ENCODE measurements around the gene SRGAP1. TPM values are rescaled to one million over a fixed set of nuclear protein-coding genes. Genes with fewer than 3 reads are reported as not detected.
"Not testable (repeated sequence)": the region's sequence is repeated elsewhere in the genome, so short reads cannot be mapped to it uniquely, and the experiment has no call there.

SRGAP1 gene
- total RNA-seq, 2 experiments from 2014 or later: 0.03 to 0.08 TPM

GRCh38 chr12:64137117-64137516 lies 292.6 kb downstream of the SRGAP1 start:
- DNase-seq (no peak), ATAC-seq (ENCODE audit: low read depth) (no peak)
- Mint-ChIP-seq H3K4me3 (no peak overlapping the region), H3K9me3 (peaks cover 5% of the 10 kb centered on the region), H3K27ac (no peak overlapping the region), H3K4me1 (no peaks in the 10 kb centered on the region), H3K27me3 (no peaks in the 10 kb centered on the region), H3K36me3 (no peaks in the 10 kb centered on the region)
- POLR2A ChIA-PET: no interaction called here

- no peak for ATAC-seq (ENCODE audit: low read depth)
These were observed 294.5 kb downstream of the SRGAP1 start for GRCh38 chr12:64139021-64139420.

GRCh38 chr12:64142382-64142781 lies 297.9 kb downstream of the SRGAP1 start:
- Mint-ChIP-seq H3K4me1 (peaks cover 1% of the 10 kb centered on the region), H3K27me3 (no peaks in the 10 kb centered on the region), H3K9me3 (no peaks in the 10 kb centered on the region), H3K4me3 (no peak overlapping the region), H3K27ac (no peak overlapping the region), H3K36me3 (no peaks in the 10 kb centered on the region)
- POLR2A ChIA-PET: no interaction called here
- no peak for DNase-seq
- no peak for ATAC-seq (ENCODE audit: low read depth)

More at GRCh38 chr12:64139021-64139420, 294.5 kb downstream of the SRGAP1 start:
- Mint-ChIP-seq H3K9me3 (no peaks in the 10 kb centered on the region), H3K36me3 (no peaks in the 10 kb centered on the region), H3K27me3 (no peaks in the 10 kb centered on the region), H3K4me3 (no peak overlapping the region), H3K4me1 (no peaks in the 10 kb centered on the region), H3K27ac (no peak overlapping the region)
- no peak for DNase-seq
- POLR2A ChIA-PET: no interaction called here

- no peak for DNase-seq
- Mint-ChIP-seq H3K9me3 (no peaks in the 10 kb centered on the region), H3K27me3 (no peaks in the 10 kb centered on the region), H3K36me3 (no peaks in the 10 kb centered on the region), H3K4me3 (no peak overlapping the region), H3K27ac (no peak overlapping the region), H3K4me1 (peaks cover 3% of the 10 kb centered on the region)
- ATAC-seq (ENCODE audit: low read depth): no peak
- POLR2A ChIA-PET: no interaction called here
These were observed 298.3 kb downstream of the SRGAP1 start for GRCh38 chr12:64142784-64143183.

- Mint-ChIP-seq H3K4me1 (peaks cover 4% of the 10 kb centered on the region), H3K4me3 (no peak overlapping the region), H3K27ac (no peak overlapping the region), H3K9me3 (no peaks in the 10 kb centered on the region), H3K36me3 (no peaks in the 10 kb centered on the region), H3K27me3 (no peaks in the 10 kb centered on the region)
- DNase-seq: no peak
- POLR2A ChIA-PET: no interaction called here
- no peak for ATAC-seq (ENCODE audit: low read depth)
These were observed 300.7 kb downstream of the SRGAP1 start for GRCh38 chr12:64145226-64145625.

GRCh38 chr12:64147011-64147631 lies 302.6 kb downstream of the SRGAP1 start:
- H3K9me3 Mint-ChIP-seq: no peaks in the 10 kb centered on the region
- peaks cover 4% of the 10 kb centered on the region for H3K4me1 Mint-ChIP-seq
- peak overlapping the region; percentile 71 for H3K4me3 Mint-ChIP-seq
- H3K36me3 Mint-ChIP-seq: no peaks in the 10 kb centered on the region
- peak overlapping the region; percentile 67 for H3K27ac Mint-ChIP-seq
- DNase-seq (no peak), ATAC-seq (ENCODE audit: low read depth) (no peak)
- H3K27me3 Mint-ChIP-seq: no peaks in the 10 kb centered on the region
- POLR2A ChIA-PET: no interaction called here

GRCh38 chr12:64147875-64148274 lies 303.4 kb downstream of the SRGAP1 start:
- Mint-ChIP-seq H3K27ac (no peak overlapping the region), H3K4me1 (peaks cover 4% of the 10 kb centered on the region), H3K9me3 (no peaks in the 10 kb centered on the region), H3K27me3 (no peaks in the 10 kb centered on the region), H3K4me3 (peak overlapping the region; percentile 20), H3K36me3 (no peaks in the 10 kb centered on the region)
- ATAC-seq (ENCODE audit: low read depth): no peak
- POLR2A ChIA-PET: no interaction called here
- DNase-seq: no peak

GRCh38 chr12:64154677-64155076 lies 310.2 kb downstream of the SRGAP1 start:
- DNase-seq (no peak), ATAC-seq (ENCODE audit: low read depth) (no peak)
- H3K4me1 Mint-ChIP-seq: no peaks in the 10 kb centered on the region
- POLR2A ChIA-PET: no interaction called here
- no peak overlapping the region for H3K4me3 Mint-ChIP-seq
- H3K27ac Mint-ChIP-seq: no peak overlapping the region
- peaks cover 1% of the 10 kb centered on the region for H3K9me3 Mint-ChIP-seq
- peaks cover 2% of the 10 kb centered on the region for H3K36me3 Mint-ChIP-seq
- no peaks in the 10 kb centered on the region for H3K27me3 Mint-ChIP-seq

- peaks cover 2% of the 10 kb centered on the region for H3K36me3 Mint-ChIP-seq
These were observed 312.6 kb downstream of the SRGAP1 start for GRCh38 chr12:64157110-64157509.

GRCh38 chr12:64160021-64160710 lies 315.7 kb downstream of the SRGAP1 start:
- no peak for ATAC-seq (ENCODE audit: low read depth)
- H3K27ac Mint-ChIP-seq: no peak overlapping the region
- POLR2A ChIA-PET: no interaction called here
- no peaks in the 10 kb centered on the region for H3K4me1 Mint-ChIP-seq
- H3K9me3 Mint-ChIP-seq: peaks cover 3% of the 10 kb centered on the region
- H3K4me3 Mint-ChIP-seq: no peak overlapping the region
- H3K36me3 Mint-ChIP-seq: peaks cover 1% of the 10 kb centered on the region
- H3K27me3 Mint-ChIP-seq: no peaks in the 10 kb centered on the region
- DNase-seq: no peak

More at GRCh38 chr12:64157110-64157509, 312.6 kb downstream of the SRGAP1 start:
- no peak for ATAC-seq (ENCODE audit: low read depth)
- no peak for DNase-seq
- Mint-ChIP-seq H3K4me1 (no peaks in the 10 kb centered on the region), H3K27me3 (no peaks in the 10 kb centered on the region), H3K9me3 (peaks cover 1% of the 10 kb centered on the region), H3K27ac (no peak overlapping the region), H3K4me3 (no peak overlapping the region)
- POLR2A ChIA-PET: no interaction called here

GRCh38 chr12:64160711-64161060 lies 316.2 kb downstream of the SRGAP1 start:
- DNase-seq (no peak), ATAC-seq (ENCODE audit: low read depth) (no peak)
- Mint-ChIP-seq H3K9me3 (peaks cover 6% of the 10 kb centered on the region), H3K4me3 (no peak overlapping the region), H3K36me3 (peaks cover 1% of the 10 kb centered on the region), H3K27me3 (no peaks in the 10 kb centered on the region), H3K4me1 (no peaks in the 10 kb centered on the region), H3K27ac (no peak overlapping the region)
- POLR2A ChIA-PET: no interaction called here

GRCh38 chr12:64166606-64167005 lies 322.1 kb downstream of the SRGAP1 start:
- not testable (repeated sequence) for ATAC-seq (ENCODE audit: low read depth)

GRCh38 chr12:64167041-64167440 lies 322.5 kb downstream of the SRGAP1 start:
- H3K36me3 Mint-ChIP-seq; H3K27me3 Mint-ChIP-seq; DNase-seq; POLR2A ChIA-PET; H3K4me1 Mint-ChIP-seq; ATAC-seq (ENCODE audit: low read depth); H3K4me3 Mint-ChIP-seq; H3K27ac Mint-ChIP-seq; H3K9me3 Mint-ChIP-seq: not testable (repeated sequence)

More at GRCh38 chr12:64166606-64167005, 322.1 kb downstream of the SRGAP1 start:
- H3K9me3 Mint-ChIP-seq, POLR2A ChIA-PET, DNase-seq, H3K4me3 Mint-ChIP-seq, H3K4me1 Mint-ChIP-seq, H3K36me3 Mint-ChIP-seq, H3K27me3 Mint-ChIP-seq, H3K27ac Mint-ChIP-seq: not testable (repeated sequence)

GRCh38 chr12:64170024-64170423 lies 325.5 kb downstream of the SRGAP1 start:
- Mint-ChIP-seq H3K27me3 (no peaks in the 10 kb centered on the region), H3K9me3 (peaks cover 6% of the 10 kb centered on the region), H3K27ac (no peak overlapping the region), H3K36me3 (peaks cover 2% of the 10 kb centered on the region), H3K4me1 (peaks cover 3% of the 10 kb centered on the region), H3K4me3 (no peak overlapping the region)
- DNase-seq (no peak), ATAC-seq (ENCODE audit: low read depth) (no peak)
- POLR2A ChIA-PET: no interaction called here
